ENCODE results near the gene ABR. TPM values are rescaled to one million over a fixed set of nuclear protein-coding genes. Genes with fewer than 3 reads are reported as not detected.
A peak's percentile ranks its signal among the peaks of the same experiment; 100 is the strongest.
"Not testable (repeated sequence)": the region's sequence is repeated elsewhere in the genome, so short reads cannot be mapped to it uniquely, and the experiment has no call there.

ABR gene
- total RNA-seq, 2 donors from 2014 or later, result 80.7 to 82.7 TPM

- DNase-seq (ENCODE audit: low spot score), result no peak
- no peaks in the 10 kb centered on the region for H3K27me3 ChIP-seq (replicated peaks; ENCODE audit: insufficient read depth)
- H3K27ac ChIP-seq, result peak overlapping the region; percentile 51 to 60
- no peaks in the 10 kb centered on the region for H3K9me3 ChIP-seq
- TF ChIP-seq, protein P1, sequence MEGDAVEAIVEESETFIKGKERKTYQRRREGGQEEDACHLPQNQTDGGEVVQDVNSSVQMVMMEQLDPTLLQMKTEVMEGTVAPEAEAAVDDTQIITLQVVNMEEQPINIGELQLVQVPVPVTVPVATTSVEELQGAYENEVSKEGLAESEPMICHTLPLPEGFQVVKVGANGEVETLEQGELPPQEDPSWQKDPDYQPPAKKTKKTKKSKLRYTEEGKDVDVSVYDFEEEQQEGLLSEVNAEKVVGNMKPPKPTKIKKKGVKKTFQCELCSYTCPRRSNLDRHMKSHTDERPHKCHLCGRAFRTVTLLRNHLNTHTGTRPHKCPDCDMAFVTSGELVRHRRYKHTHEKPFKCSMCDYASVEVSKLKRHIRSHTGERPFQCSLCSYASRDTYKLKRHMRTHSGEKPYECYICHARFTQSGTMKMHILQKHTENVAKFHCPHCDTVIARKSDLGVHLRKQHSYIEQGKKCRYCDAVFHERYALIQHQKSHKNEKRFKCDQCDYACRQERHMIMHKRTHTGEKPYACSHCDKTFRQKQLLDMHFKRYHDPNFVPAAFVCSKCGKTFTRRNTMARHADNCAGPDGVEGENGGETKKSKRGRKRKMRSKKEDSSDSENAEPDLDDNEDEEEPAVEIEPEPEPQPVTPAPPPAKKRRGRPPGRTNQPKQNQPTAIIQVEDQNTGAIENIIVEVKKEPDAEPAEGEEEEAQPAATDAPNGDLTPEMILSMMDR (IDR thresholded peaks at IDR 0.05), result no peak
- TF ChIP-seq POLR2A (IDR thresholded peaks at IDR 0.05), result no peak
- no peak for TF ChIP-seq POLR2AphosphoS5 (IDR thresholded peaks at IDR 0.05)
- intact Hi-C loops (cut with DNase I), result loop anchor here (5.0 kb wide), 1 partner anchor 46 kb away; no protein-coding TSS in a partner anchor
- H3K36me3 ChIP-seq, result no peaks in the 10 kb centered on the region
- 65% methylated on average over 20 of the region's 20 CpGs for WGBS
- no peak overlapping the region for H3K4me3 ChIP-seq
- H3K4me1 ChIP-seq (replicated peaks), result no peaks in the 10 kb centered on the region
Observed at GRCh38 chr17:1047879-1048470, 131.8 kb downstream of the ABR start.

- no peaks in the 10 kb centered on the region for H3K36me3 ChIP-seq
- H3K9me3 ChIP-seq, result no peaks in the 10 kb centered on the region
- DNase-seq (ENCODE audit: low spot score), result no peak
- H3K27ac ChIP-seq, result peak overlapping the region; percentile 51 to 60
- H3K4me3 ChIP-seq, result no peak overlapping the region
- 48% methylated on average over 21 of the region's 21 CpGs for WGBS
- H3K4me1 ChIP-seq (replicated peaks), result no peaks in the 10 kb centered on the region
- no peak for TF ChIP-seq POLR2A (IDR thresholded peaks at IDR 0.05)
- TF ChIP-seq POLR2AphosphoS5 (IDR thresholded peaks at IDR 0.05), result no peak
- TF ChIP-seq, protein P1 (IDR thresholded peaks at IDR 0.05), result no peak
- intact Hi-C loops (cut with DNase I), result loop anchor here (5.0 kb wide), 1 partner anchor 45 kb away; no protein-coding TSS in a partner anchor
- H3K27me3 ChIP-seq (replicated peaks; ENCODE audit: insufficient read depth), result no peaks in the 10 kb centered on the region
Observed at GRCh38 chr17:1047177-1047878, 132.5 kb downstream of the ABR start.

DNA sequence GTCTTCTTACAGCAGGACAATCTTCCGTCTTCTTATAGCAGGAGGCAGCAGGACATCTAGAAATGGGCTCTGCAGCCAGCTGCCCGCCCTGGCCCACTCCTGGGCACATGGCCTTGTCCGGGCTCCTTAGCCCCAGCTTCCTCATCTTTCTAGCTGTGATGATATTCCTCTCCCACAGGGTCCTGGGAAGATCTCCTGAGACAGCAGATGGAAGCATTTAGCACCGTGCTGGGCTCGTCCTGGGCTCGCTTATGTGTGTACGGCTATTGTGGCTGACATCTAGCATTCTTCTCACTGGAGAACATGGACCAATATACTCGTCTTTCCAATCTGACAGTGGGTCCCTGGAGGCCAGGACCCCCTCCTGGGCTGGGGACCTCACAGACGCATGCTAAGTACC is 134.3 kb downstream of the ABR start:
- 89% methylated on average over 9 of the region's 9 CpGs for WGBS
- H3K36me3 ChIP-seq, result no peaks in the 10 kb centered on the region
- TF ChIP-seq, protein P1 (IDR thresholded peaks at IDR 0.05), result no peak
- no peak for TF ChIP-seq POLR2AphosphoS5 (IDR thresholded peaks at IDR 0.05)
- TF ChIP-seq POLR2A (IDR thresholded peaks at IDR 0.05), result no peak

DNA sequence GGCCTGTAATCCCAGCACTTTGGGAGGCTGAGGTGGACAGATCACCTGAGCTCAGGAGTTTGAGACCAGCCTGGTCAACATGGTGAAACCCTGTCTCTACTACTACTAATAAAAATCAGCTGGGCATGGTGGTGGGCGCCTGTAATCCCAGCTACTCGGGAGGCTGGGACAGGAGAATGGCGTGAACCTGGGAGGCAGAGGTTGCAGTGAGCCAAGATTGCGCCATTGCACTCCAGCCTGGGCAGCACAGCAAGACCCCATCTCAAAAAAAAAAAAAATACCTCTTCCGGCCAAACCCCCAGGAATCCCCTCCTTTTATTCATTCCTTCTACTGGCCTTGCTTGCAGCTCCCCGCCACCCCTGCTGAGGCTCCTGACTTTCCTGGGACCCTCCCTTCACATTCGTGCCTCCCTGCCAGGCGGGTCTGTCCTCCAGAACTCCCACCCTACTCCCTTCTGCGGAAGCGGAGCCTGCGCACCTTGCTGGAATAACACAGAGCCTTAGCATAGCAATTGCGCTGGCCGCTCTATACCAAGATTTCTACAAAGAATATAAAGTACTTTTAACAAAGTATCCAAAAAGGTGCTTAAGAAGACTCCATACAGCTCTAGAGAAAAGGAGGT is 135.3 kb downstream of the ABR start:
- DNase-seq (ENCODE audit: low spot score); H3K27me3 ChIP-seq (replicated peaks; ENCODE audit: insufficient read depth); H3K4me3 ChIP-seq; H3K4me1 ChIP-seq (replicated peaks); H3K36me3 ChIP-seq; H3K9me3 ChIP-seq: not testable (repeated sequence)
- 98% methylated on average over 13 of the region's 13 CpGs for WGBS
- intact Hi-C loops (cut with DNase I), result loop anchor here (5.0 kb wide), 1 partner anchor 42 kb away; no protein-coding TSS in a partner anchor
- H3K27ac ChIP-seq, result peak overlapping the region; percentile 20 to 32

More for the DNA sequence above, 134.3 kb downstream of the ABR start:
- H3K9me3 ChIP-seq, result no peaks in the 10 kb centered on the region
- intact Hi-C loops (cut with DNase I), result loop anchor here (5.0 kb wide), 1 partner anchor 43 kb away; no protein-coding TSS in a partner anchor
- DNase-seq (ENCODE audit: low spot score), result no peak
- H3K27me3 ChIP-seq (replicated peaks; ENCODE audit: insufficient read depth), result no peaks in the 10 kb centered on the region
- no peak overlapping the region for H3K27ac ChIP-seq
- no peak overlapping the region for H3K4me3 ChIP-seq
- H3K4me1 ChIP-seq (replicated peaks), result no peaks in the 10 kb centered on the region

DNA sequence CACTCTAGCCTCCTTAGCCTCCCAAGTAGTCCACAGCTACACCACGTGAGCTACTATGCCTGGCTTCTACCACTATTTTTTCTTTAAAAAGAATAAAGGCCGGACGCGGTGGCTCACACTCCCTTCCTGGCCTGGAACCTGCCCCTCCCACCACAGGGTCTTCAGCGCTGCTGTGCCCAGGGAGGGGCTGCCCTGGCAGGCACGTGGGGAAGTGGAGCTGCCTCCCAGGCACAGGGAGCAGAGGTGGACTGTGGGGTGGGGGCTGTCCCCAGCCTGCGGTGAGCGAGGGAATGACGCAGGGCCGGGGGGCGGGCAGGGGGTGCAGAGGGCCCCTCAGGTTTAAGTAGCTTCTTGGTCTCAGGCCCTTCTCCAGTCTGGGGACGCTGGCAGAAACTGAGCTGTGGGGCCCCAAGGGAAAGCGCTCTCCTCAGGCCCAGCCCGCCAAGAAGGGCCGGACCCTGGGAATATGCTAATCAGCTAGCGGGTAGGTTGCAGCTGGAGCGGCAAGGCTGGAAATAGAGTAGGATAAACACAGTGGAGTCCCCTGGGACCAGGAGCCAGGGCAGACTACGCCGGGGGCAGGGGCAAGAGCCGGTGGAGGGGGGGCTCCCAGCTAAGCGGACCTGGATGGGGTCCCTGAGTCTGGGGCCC is 136.1 kb downstream of the ABR start:
- WGBS, result 47% methylated on average over 21 of the region's 21 CpGs
- intact Hi-C loops (cut with DNase I), result no loop called here
- H3K4me3 ChIP-seq, result no peak overlapping the region
- H3K4me1 ChIP-seq (replicated peaks), result peaks cover 4% of the 10 kb centered on the region
- H3K9me3 ChIP-seq, result no peaks in the 10 kb centered on the region
- no peak for DNase-seq (ENCODE audit: low spot score)
- peak overlapping the region; percentile 20 to 32 for H3K27ac ChIP-seq
- H3K36me3 ChIP-seq, result no peaks in the 10 kb centered on the region
- peak; percentile 20 for TF ChIP-seq POLR2AphosphoS5 (IDR thresholded peaks at IDR 0.05)
- TF ChIP-seq, protein P1 (IDR thresholded peaks at IDR 0.05), result no peak
- no peaks in the 10 kb centered on the region for H3K27me3 ChIP-seq (replicated peaks; ENCODE audit: insufficient read depth)

All from prostate gland (tissue), 2 donors.